ENCODE results near the gene CPNE4.

CPNE4 gene

GRCh38 chr3:131840156-131840797, 194.5 kb downstream of the CPNE4 start:
- no peak for TF ChIP-seq CTCF (conservative IDR thresholded peaks at IDR 0.05; ENCODE audit: low read depth)
- POLR2A ChIA-PET (ENCODE audit: low non-redundant PET), result no interaction called here
- CTCF ChIA-PET, result interaction anchor here (0.7 kb wide), 1 partner anchor 15 kb away, joined by 3 read pairs; no protein-coding TSS in a partner anchor
- no peak for DNase-seq (ENCODE audit: low spot score)
- no peak overlapping the region for H3K27ac ChIP-seq

- no peak for TF ChIP-seq CTCF (conservative IDR thresholded peaks at IDR 0.05; ENCODE audit: low read depth)
- no peak overlapping the region for H3K27ac ChIP-seq
- ChIA-PET CTCF (interaction anchor here (0.5 kb wide), 1 partner anchor 55 kb away, joined by 3 read pairs; no protein-coding TSS in a partner anchor), POLR2A (ENCODE audit: low non-redundant PET) (no interaction called here)
- DNase-seq (ENCODE audit: low spot score), result no peak
These were observed 198.9 kb downstream of the CPNE4 start for GRCh38 chr3:131835906-131836305.

- ChIA-PET POLR2A (ENCODE audit: low non-redundant PET) (no interaction called here), CTCF (no interaction called here)
- no peak for TF ChIP-seq CTCF (conservative IDR thresholded peaks at IDR 0.05; ENCODE audit: low read depth)
- no peak for DNase-seq (ENCODE audit: low spot score)
- no peak overlapping the region for H3K27ac ChIP-seq
These were observed 203.2 kb downstream of the CPNE4 start for GRCh38 chr3:131831608-131832007.

- H3K27ac ChIP-seq, result no peak overlapping the region
- ChIA-PET CTCF (interaction anchor here (0.6 kb wide), 1 partner anchor 26 kb away, joined by 3 read pairs; no protein-coding TSS in a partner anchor), POLR2A (ENCODE audit: low non-redundant PET) (no interaction called here)
- DNase-seq (ENCODE audit: low spot score), result no peak
- no peak for TF ChIP-seq CTCF (conservative IDR thresholded peaks at IDR 0.05; ENCODE audit: low read depth)
These were observed 213.5 kb downstream of the CPNE4 start for GRCh38 chr3:131821191-131821762.

- no peak for TF ChIP-seq CTCF (conservative IDR thresholded peaks at IDR 0.05; ENCODE audit: low read depth)
- no peak for DNase-seq (ENCODE audit: low spot score)
- ChIA-PET CTCF (interaction anchor here (0.7 kb wide), 1 partner anchor 34 kb away, joined by 4 read pairs; no protein-coding TSS in a partner anchor), POLR2A (ENCODE audit: low non-redundant PET) (no interaction called here)
- no peak overlapping the region for H3K27ac ChIP-seq
These were observed 215.3 kb downstream of the CPNE4 start for GRCh38 chr3:131819381-131820055.

GRCh38 chr3:131812433-131812832, 222.4 kb downstream of the CPNE4 start:
- no peak overlapping the region for H3K27ac ChIP-seq
- DNase-seq (ENCODE audit: low spot score), result no peak
- POLR2A ChIA-PET (ENCODE audit: low non-redundant PET), result no interaction called here
- TF ChIP-seq CTCF (conservative IDR thresholded peaks at IDR 0.05; ENCODE audit: low read depth), result no peak
- CTCF ChIA-PET, result interaction anchor here (0.6 kb wide), 1 partner anchor 823 kb away, joined by 3 read pairs; no protein-coding TSS in a partner anchor

Data from RWPE1 (cell line).